Measurements from ENCODE around the gene NLGN1.
"Not testable (repeated sequence)": the region's sequence is repeated elsewhere in the genome, so short reads cannot be mapped to it uniquely, and the experiment has no call there.

NLGN1 gene

DNA sequence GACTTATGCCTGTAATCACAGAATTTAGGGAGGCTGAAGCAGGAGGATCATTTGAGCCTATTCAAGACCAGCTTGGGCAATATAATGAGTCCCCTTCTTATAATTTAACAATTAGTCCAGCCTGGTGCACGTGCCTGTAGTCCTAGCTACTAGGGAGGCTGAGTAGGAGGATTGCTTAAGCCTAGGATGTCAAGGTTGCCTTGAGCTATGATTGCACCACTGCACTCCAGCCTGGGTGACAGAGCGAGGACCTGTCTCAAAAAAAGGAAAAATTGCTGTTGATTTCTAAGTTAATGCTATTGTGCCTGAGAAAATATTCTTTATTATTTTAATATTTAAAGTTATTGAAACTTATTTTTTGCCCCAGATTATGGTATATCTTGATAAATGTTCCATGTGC is 159.0 kb downstream of the NLGN1 start:
- DNase-seq (ENCODE audit: low spot score), result no peak

DNA sequence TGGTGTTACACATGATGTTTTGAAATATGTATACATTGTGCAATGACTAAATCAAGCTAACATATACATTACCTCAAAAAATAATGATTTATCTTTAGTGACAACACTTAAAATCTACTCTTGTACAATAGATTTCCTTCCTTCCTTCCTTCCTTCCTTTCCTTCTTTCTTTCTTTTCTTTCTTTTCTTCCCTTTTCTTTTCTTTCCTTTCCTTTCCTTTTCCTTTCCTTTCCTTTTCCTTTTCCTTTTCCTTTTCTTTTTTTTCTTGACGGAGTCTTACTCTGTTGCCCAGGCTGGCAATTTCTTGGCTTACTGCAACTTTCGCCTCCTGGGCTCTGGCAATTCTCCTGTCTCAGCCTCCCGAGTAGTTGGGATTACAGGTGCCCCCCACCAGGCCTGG is 170.5 kb downstream of the NLGN1 start:
- DNase-seq (ENCODE audit: low spot score), result no peak

DNA sequence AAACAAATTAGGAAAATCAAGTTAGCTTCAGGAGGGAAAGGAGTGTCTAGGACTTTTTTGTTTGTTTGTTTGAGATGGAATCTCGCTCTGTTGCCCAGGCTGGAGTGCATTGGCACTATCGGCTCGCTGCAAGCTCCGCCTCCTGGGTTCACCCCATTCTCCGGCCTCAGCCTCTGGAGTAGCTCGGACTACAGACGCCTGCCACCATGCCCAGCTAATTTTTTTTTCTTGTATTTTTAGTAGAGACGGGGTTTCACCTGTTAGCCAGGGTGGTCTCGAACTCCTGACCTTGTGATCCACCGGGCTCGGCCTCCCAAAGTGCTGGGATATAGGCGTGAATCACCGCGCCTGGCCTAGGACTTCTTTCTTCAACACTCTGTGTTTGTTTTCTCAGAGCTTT is 171.1 kb downstream of the NLGN1 start:
- no peak for DNase-seq (ENCODE audit: low spot score)

GRCh38 chr3:173583496-173583895 is 186.0 kb downstream of the NLGN1 start:
- no peak for DNase-seq (ENCODE audit: low spot score)

DNA sequence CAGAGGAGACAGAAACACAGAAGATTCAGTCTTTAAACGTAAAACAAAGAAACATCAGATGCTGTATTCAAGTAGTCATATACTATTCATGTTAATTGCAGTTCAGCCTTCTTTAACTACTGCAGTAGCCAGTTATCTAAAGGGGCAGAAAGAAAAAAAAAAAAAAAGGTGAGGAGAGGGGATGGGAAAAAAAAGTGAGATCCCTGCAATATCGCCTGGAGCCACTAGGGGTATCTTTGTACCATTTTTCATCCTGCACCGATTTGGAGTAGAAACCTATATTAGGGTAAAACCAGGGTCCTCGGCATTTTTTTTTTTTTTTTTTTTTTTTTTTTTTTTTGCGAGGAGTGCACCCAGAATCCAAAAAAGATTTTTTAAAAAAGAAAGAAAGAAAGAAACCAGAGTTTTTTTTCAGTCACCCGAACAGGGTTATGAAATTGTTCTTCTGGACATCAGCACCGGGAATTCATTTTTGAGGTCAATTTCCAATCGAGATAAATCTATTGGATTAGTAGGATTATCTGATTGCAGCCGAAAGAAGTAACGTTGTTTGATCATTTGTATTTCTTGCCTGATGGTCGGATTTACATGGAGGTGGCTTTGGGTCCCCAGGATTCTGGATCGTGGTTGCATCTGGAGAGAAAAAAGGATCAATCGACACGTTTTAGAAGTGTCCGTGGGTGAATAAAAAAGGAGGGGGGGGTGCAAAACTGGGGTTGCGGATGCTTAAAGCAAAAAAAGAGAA is 186.7 kb downstream of the NLGN1 start:
- DNase-seq (ENCODE audit: low spot score), result no peak

- DNase-seq (ENCODE audit: low spot score), result no peak
Measured at GRCh38 chr3:173584838-173585831, 187.6 kb downstream of the NLGN1 start.

DNA sequence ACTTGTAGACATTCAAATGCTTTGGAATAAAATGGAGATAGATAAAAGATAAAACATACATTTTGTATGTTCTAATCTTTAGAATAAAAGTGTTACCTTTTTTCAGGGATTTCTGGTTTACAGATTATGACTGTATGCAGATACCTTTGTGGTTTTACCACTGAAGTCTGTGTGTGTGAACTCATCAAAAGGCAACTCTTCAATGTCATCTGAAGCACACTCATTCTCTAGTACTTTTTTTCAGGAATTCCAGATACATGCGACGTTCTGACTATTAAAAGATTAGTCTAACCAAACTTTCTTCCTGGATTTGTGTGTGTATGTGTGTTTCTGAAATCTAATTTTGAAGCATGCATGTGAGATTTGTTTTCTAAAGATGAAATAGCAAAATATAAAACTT is 188.6 kb downstream of the NLGN1 start:
- DNase-seq (ENCODE audit: low spot score), result no peak

DNA sequence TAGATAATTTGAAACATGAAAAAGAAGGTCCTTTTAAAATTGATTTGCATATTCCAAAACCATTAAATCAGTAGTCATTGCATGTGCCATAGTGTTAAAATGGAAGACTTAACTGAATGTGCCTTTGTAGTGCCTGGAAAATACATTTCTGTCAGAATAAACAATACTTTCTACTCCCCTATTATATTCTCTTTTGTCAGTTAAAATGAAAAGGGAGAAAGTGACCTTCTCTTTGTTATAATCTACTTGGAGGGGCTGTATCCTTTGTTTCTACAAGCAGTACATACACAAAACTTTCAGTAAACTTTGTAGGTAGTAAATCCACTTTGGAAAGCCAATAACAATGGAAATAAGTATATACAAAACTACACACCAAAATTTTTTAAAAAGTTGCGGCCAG is 189.5 kb downstream of the NLGN1 start:
- DNase-seq (ENCODE audit: low spot score), result no peak

- DNase-seq (ENCODE audit: low spot score), result no peak
Measured at GRCh38 chr3:173588556-173588955, 191.0 kb downstream of the NLGN1 start.

DNA sequence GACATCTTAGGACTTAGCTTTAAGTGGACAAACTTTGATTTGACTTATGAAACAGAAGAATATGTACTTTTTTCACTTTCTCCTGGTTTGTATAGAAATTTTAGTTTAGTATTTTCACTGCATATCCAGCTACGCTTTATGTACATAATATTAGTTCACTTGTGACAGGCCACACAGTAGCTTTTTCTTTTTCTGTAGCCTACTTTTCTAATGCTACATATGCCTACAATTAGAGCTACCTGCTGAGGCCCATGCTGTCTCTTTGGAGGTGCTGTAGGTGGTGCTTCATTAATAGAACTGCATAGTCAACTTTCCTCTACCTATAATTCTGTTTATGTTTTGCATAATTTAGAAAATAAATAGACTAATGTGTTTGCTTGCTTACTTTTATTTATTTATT is 191.6 kb downstream of the NLGN1 start:
- no peak for DNase-seq (ENCODE audit: low spot score)

DNA sequence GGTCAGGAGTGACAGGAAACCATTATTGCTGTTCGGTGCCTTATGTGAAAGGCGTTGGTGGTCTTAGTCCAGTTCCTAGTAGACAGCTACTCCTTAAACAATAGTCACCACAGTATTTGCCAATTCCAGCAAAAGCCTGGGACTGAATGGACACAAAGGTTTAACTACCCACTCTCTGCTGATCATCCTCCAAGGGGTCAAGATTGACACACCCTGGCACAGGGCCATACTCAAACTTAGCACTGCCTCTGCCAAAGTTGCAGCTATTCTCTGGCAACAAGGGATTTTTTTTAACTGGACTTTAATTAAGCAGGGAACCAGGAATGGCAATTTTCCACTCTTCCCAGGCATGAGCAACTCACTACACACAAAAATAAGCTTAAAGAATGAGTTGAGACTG is 193.9 kb downstream of the NLGN1 start:
- no peak for DNase-seq (ENCODE audit: low spot score)

GRCh38 chr3:173594881-173595280 is 197.3 kb downstream of the NLGN1 start:
- not testable (repeated sequence) for DNase-seq (ENCODE audit: low spot score)

DNA sequence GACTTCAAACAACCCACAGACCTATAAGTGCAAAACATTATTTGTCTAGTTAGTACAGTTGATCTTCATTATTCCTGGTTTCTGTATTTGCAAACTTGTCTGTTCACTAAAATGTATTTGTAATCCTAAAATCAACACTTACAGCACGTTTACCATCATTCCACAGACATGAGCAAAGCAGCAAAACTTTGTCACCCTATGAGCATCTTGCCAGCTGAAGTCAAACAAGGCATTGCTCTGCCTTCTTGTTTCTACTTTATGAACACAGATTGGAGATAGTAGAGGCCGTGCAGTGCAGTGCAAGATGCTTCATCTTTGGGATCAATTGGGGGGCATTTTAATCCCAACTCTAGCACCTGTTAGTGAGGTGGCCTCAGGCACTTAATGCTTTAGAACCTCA is 202.1 kb downstream of the NLGN1 start:
- DNase-seq (ENCODE audit: low spot score), result no peak

- DNase-seq (ENCODE audit: low spot score), result no peak
Measured at GRCh38 chr3:173614522-173614921, 217.0 kb downstream of the NLGN1 start.

- DNase-seq (ENCODE audit: low spot score), result no peak
Measured at GRCh38 chr3:173615661-173616060, 218.1 kb downstream of the NLGN1 start.

- no peak for DNase-seq (ENCODE audit: low spot score)
Measured at GRCh38 chr3:173617490-173617889, 219.9 kb downstream of the NLGN1 start.

DNA sequence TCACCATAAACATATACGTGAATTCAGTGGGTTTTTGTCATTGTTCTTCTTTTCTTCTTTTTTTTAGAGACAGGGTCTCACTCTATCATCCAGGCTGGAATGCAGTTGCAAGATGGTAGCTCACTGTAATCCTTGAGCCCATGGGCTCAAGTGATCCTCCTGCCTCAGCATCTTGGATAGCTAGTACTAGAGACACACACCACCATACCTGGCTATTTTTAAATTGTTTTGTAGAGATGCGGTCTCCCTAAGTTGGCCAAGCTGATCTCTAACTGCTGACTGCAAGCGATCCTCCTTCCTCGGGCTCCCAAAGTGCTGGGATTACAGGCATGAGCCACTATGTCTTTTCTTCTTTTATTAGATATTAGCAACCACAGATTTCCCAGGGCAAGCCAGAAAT is 220.6 kb downstream of the NLGN1 start:
- DNase-seq (ENCODE audit: low spot score), result no peak

DNA sequence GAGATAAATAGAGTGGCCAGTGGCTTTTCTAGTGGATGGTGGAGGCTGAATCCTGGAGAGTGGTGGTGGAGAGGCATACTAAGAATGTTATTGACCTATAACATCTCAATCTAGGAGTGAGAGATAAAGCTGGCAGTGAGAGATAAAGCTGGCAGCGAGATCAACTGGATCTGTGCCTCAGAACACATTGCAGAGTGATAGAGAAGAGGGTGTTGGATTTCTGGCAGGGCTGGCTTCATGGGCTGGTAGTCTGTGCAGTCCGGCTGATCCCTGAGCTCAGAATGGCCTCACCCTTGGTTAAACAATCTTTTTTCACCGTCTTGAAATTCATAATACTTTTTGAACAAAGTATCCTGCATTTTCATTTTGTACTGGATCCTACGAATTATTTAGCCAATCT is 221.2 kb downstream of the NLGN1 start:
- no peak for DNase-seq (ENCODE audit: low spot score)

- DNase-seq (ENCODE audit: low spot score), result no peak
Measured at GRCh38 chr3:173622166-173622565, 224.6 kb downstream of the NLGN1 start.

DNA sequence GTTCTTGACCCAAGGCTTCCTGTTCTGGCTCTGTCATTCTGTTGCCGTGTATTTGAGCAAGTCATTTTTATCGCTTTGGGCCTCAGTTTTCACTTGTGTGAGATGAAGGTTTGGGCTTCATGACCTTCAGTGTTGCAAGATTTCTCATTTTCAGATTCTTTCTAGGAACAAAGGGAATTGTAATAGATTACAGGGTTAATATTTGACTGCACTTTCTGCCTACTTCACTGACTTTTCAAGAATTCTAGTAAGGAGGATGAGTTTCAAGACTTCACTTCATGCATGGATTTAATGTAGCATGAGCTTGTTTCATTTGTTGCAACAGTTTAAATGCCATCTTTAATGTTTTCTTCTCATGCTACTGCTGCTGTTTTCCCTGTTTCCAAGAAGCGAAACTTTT is 226.5 kb downstream of the NLGN1 start:
- DNase-seq (ENCODE audit: low spot score), result no peak

DNA sequence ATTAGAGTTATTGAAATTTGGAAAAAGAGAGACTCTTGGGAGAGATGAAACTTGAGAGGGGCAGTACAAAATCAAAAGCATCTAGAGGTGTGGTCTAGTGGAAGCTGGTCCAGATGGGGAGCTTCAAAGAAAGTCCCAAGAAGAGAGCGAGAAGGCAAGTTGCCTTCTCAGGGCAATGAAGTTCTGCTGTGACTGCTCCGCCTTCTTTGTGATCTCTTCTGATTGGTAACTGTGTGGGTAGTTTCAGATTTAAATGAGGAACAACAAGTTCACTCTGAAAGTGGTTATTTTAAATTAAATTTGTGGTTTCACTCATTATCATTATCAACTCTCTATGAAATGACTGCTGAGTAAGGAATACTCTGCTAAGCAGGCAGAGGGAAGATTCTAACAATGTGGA is 233.3 kb downstream of the NLGN1 start:
- no peak for DNase-seq (ENCODE audit: low spot score)

GRCh38 chr3:173632945-173633344 is 235.4 kb downstream of the NLGN1 start:
- no peak for DNase-seq (ENCODE audit: low spot score)

- DNase-seq (ENCODE audit: low spot score), result no peak
Measured at GRCh38 chr3:173635826-173636225, 238.3 kb downstream of the NLGN1 start.

Measured in RKO (cell line).